Measurements from ENCODE around the gene MRTFB. TPM values are rescaled to one million over a fixed set of nuclear protein-coding genes. Genes with fewer than 3 reads are reported as not detected.

The MRTFB gene
- total RNA-seq, 1 experiment from 2014 or later: 29.5 TPM

- H3K9me3 ChIP-seq: peaks cover 8% of the 10 kb centered on the region; the same call in 1 of the 2 replicates
- H3K27ac Mint-ChIP-seq (ENCODE audit: unreplicated experiment): peak overlapping the region; percentile 69
- ChIA-PET CTCF (interaction anchor here (1.2 to 2.4 kb wide), 4 partner anchors 8 to 367 kb away, joined by 3 to 17 read pairs (median 7); partner anchors contain the start of gene ERCC4), POLR2A (no interaction called here)
- H3K27me3 Mint-ChIP-seq (ENCODE audit: insufficient read depth, unreplicated experiment): no peaks in the 10 kb centered on the region
- peaks cover 11% of the 10 kb centered on the region for H3K9me3 Mint-ChIP-seq (ENCODE audit: unreplicated experiment)
- H3K4me1 ChIP-seq: peaks cover 7% of the 10 kb centered on the region
- H3K36me3 Mint-ChIP-seq (ENCODE audit: insufficient read depth, unreplicated experiment): peaks cover 15% of the 10 kb centered on the region
- peak overlapping the region; percentile 88; the same call in 1 of the 2 replicates for H3K4me3 ChIP-seq (ENCODE audit: low read depth, low read length)
- no peak overlapping the region for H3K4me3 Mint-ChIP-seq (ENCODE audit: unreplicated experiment)
- intact Hi-C loops (cut with micrococcal nuclease; ENCODE audit: unreplicated experiment): no loop called here
- DNase-seq: no peak
- H3K4me1 Mint-ChIP-seq (ENCODE audit: low read depth, unreplicated experiment): peaks cover 7% of the 10 kb centered on the region
- TF ChIP-seq, protein P1, sequence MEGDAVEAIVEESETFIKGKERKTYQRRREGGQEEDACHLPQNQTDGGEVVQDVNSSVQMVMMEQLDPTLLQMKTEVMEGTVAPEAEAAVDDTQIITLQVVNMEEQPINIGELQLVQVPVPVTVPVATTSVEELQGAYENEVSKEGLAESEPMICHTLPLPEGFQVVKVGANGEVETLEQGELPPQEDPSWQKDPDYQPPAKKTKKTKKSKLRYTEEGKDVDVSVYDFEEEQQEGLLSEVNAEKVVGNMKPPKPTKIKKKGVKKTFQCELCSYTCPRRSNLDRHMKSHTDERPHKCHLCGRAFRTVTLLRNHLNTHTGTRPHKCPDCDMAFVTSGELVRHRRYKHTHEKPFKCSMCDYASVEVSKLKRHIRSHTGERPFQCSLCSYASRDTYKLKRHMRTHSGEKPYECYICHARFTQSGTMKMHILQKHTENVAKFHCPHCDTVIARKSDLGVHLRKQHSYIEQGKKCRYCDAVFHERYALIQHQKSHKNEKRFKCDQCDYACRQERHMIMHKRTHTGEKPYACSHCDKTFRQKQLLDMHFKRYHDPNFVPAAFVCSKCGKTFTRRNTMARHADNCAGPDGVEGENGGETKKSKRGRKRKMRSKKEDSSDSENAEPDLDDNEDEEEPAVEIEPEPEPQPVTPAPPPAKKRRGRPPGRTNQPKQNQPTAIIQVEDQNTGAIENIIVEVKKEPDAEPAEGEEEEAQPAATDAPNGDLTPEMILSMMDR (IDR thresholded peaks at IDR 0.05; ENCODE audit: insufficient read depth in 1 of 2, low read depth in 1 of 2, low read length in 1 of 2, severe bottlenecking in 1 of 2, unreplicated experiment in 1 of 2): no peak
- no peaks in the 10 kb centered on the region for H3K36me3 ChIP-seq (ENCODE audit: control insufficient read depth, insufficient read depth, low read length)
- BruUV-seq (replicated peaks): no TSS peak
- no peaks in the 10 kb centered on the region for H3K27me3 ChIP-seq (replicated peaks; ENCODE audit: control insufficient read depth, insufficient read depth, low read length)
Observed at GRCh38 chr16:14286368-14287230, 215.5 kb downstream of the MRTFB start.

GRCh38 chr16:14289692-14290340 lies 218.7 kb downstream of the MRTFB start:
- intact Hi-C loops (cut with micrococcal nuclease; ENCODE audit: unreplicated experiment): loop anchor here (1.0 kb wide), 1 partner anchor 367 kb away; no protein-coding TSS in a partner anchor
- TF ChIP-seq, protein P1 (IDR thresholded peaks at IDR 0.05; ENCODE audit: insufficient read depth in 1 of 2, low read depth in 1 of 2, low read length in 1 of 2, severe bottlenecking in 1 of 2, unreplicated experiment in 1 of 2): peak; percentile 54 to 63
- BruUV-seq (replicated peaks): no TSS peak
- H3K9me3 ChIP-seq: peaks cover 8% of the 10 kb centered on the region; the same call in 1 of the 2 replicates
- Mint-ChIP-seq H3K27ac (ENCODE audit: unreplicated experiment) (no peak overlapping the region), H3K27me3 (ENCODE audit: insufficient read depth, unreplicated experiment) (no peaks in the 10 kb centered on the region), H3K4me3 (ENCODE audit: unreplicated experiment) (no peak overlapping the region), H3K4me1 (ENCODE audit: low read depth, unreplicated experiment) (no peaks in the 10 kb centered on the region), H3K36me3 (ENCODE audit: insufficient read depth, unreplicated experiment) (peaks cover 15% of the 10 kb centered on the region), H3K9me3 (ENCODE audit: unreplicated experiment) (peaks cover 11% of the 10 kb centered on the region)
- DNase-seq: peak; percentile 50 to 53
- H3K4me1 ChIP-seq: no peaks in the 10 kb centered on the region; the same call in 1 of the 2 replicates
- no peaks in the 10 kb centered on the region for H3K36me3 ChIP-seq (ENCODE audit: control insufficient read depth, insufficient read depth, low read length)
- POLR2A ChIA-PET: no interaction called here
- CTCF ChIA-PET: interaction anchor here (0.6 to 1.7 kb wide), 4 partner anchors 21 to 370 kb away, joined by 3 to 5 read pairs (median 4); partner anchors contain the start of gene ERCC4
- H3K4me3 ChIP-seq (ENCODE audit: low read depth, low read length): no peak overlapping the region
- H3K27me3 ChIP-seq (replicated peaks; ENCODE audit: control insufficient read depth, insufficient read depth, low read length): no peaks in the 10 kb centered on the region

DNA sequence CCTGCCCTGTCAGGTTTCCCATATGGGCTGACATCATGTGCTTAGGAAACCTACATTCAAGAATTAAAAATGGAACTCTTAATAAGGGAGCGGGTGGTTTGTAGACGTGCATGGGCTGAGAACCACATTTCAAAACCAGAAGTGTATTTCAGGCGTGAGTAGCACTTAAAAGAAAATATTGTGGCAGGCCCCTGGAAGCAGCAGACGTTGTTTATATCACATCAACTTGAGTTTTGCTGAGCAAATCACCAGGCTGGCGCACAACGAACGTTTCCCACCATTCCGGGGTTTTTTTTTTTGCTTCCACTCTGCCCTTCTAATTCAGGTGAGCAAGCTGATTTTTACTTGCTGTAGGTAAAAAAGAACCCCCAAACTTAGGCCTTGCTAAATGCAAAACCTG lies 220.2 kb downstream of the MRTFB start:
- no peak overlapping the region for H3K4me3 ChIP-seq (ENCODE audit: low read depth, low read length)
- CTCF ChIA-PET: interaction anchor here (0.9 kb wide), 1 partner anchor 14 kb away, joined by 3 read pairs; no protein-coding TSS in a partner anchor
- Mint-ChIP-seq H3K4me3 (ENCODE audit: unreplicated experiment) (no peak overlapping the region), H3K4me1 (ENCODE audit: low read depth, unreplicated experiment) (no peaks in the 10 kb centered on the region), H3K27ac (ENCODE audit: unreplicated experiment) (no peak overlapping the region), H3K36me3 (ENCODE audit: insufficient read depth, unreplicated experiment) (peaks cover 2% of the 10 kb centered on the region), H3K9me3 (ENCODE audit: unreplicated experiment) (peaks cover 11% of the 10 kb centered on the region), H3K27me3 (ENCODE audit: insufficient read depth, unreplicated experiment) (no peaks in the 10 kb centered on the region)
- intact Hi-C loops (cut with micrococcal nuclease; ENCODE audit: unreplicated experiment): no loop called here
- no TSS peak for BruUV-seq (replicated peaks)
- no peak for DNase-seq
- H3K9me3 ChIP-seq: peaks cover 8% of the 10 kb centered on the region; the same call in 1 of the 2 replicates
- TF ChIP-seq, protein P1 (IDR thresholded peaks at IDR 0.05; ENCODE audit: insufficient read depth in 1 of 2, low read depth in 1 of 2, low read length in 1 of 2, severe bottlenecking in 1 of 2, unreplicated experiment in 1 of 2): no peak
- no peaks in the 10 kb centered on the region for H3K27me3 ChIP-seq (replicated peaks; ENCODE audit: control insufficient read depth, insufficient read depth, low read length)
- no peaks in the 10 kb centered on the region for H3K36me3 ChIP-seq (ENCODE audit: control insufficient read depth, insufficient read depth, low read length)
- H3K4me1 ChIP-seq: no peaks in the 10 kb centered on the region
- POLR2A ChIA-PET: no interaction called here
